ENCODE results near the gene MBD3L2. TPM values are rescaled to one million over a fixed set of nuclear protein-coding genes. Genes with fewer than 3 reads are reported as not detected.

MBD3L2 gene
- total RNA-seq, 1 experiment from 2014 or later: not detected

Other genes starting within 250 kb of the MBD3L2 start
- gene ADGRE1, start 161.7 kb upstream of the MBD3L2 start, total RNA-seq (2014; rRNA removed; shearing (Covaris generic)): 0.16 TPM in 1 of 2 replicates, not detected in the other
- gene MBD3L2B, start 27.9 kb upstream of the MBD3L2 start, total RNA-seq (2014; rRNA removed; shearing (Covaris generic)): not detected in 2 replicates
- gene MBD3L5, start 18.7 kb upstream of the MBD3L2 start, total RNA-seq (2014; rRNA removed; shearing (Covaris generic)): not detected in 2 replicates
- gene MBD3L4, start 9.1 kb upstream of the MBD3L2 start, total RNA-seq (2014; rRNA removed; shearing (Covaris generic)): not detected in 2 replicates
- gene MBD3L3, start 9.4 kb downstream of the MBD3L2 start, total RNA-seq (2014; rRNA removed; shearing (Covaris generic)): not detected in 2 replicates
- 5.7 and 9.4 TPM in 2 replicates for gene ZNF557, start 20.4 kb downstream of the MBD3L2 start, total RNA-seq (2014; rRNA removed; shearing (Covaris generic))
- 0.50 and 1.2 TPM in 2 replicates for gene INSR, start 245.1 kb downstream of the MBD3L2 start, total RNA-seq (2014; rRNA removed; shearing (Covaris generic))